GM19395 (cell line): ENCODE measurements around the gene KCNMA1.
"Not testable (repeated sequence)": the region's sequence is repeated elsewhere in the genome, so short reads cannot be mapped to it uniquely, and the experiment has no call there.

Experiments
- ATAC-seq: cut with Tn5 transposase; IDR thresholded peaks from one replicate; pipeline ENCODE4 v1.9.1; 2021; ENCODE audit warnings: mild to moderate bottlenecking, moderate library complexity; ENCODE audit not compliant: unreplicated experiment

KCNMA1 gene

DNA sequence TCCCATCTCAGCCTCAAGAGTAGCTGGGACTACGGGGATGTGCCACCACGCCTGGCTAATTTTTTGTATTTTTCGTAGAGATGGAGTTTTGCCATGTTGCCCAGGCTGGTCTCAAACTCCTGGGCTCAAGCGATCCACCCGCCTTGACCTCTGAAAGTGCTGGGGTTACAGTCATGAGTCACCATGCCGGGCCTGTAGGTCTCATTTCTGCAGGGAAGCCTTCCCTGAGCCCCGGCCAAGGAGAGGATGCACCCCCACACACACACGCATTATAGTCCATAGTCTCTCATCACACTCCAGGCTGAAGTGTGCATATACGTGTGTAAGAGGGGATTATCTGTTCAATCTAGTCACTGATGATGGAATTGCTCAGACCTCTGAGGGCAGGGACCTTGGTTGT lies 29.3 kb downstream of the KCNMA1 start:
- no peak for ATAC-seq

GRCh38 chr10:77606751-77607150 lies 30.9 kb downstream of the KCNMA1 start:
- no peak for ATAC-seq

- no peak for ATAC-seq
Measured at GRCh38 chr10:77605466-77605865, 32.1 kb downstream of the KCNMA1 start.

GRCh38 chr10:77604941-77605351 lies 32.7 kb downstream of the KCNMA1 start:
- ATAC-seq, result no peak

DNA sequence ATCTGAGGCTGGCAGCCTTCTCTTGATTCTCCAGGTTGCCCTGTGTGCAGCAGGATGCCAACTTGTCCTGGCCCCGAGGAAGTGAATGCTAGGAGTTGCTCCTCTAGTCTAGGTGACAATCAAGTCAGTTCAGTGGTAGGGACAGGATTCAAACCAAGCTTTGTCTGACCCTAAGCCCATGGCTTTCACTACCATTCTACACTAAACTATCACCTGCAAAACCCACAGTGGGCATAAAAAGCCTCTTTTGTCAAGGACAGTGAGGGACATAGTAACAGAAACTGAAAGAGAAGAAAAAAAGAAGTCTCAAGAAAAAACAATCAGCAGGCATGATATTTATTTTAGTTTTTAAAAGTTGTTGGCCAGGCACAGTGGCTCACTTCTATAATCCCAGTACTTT lies 33.5 kb downstream of the KCNMA1 start:
- peak; percentile 35 for ATAC-seq

- ATAC-seq, result peak; percentile 58
Measured at GRCh38 chr10:77603534-77603927, 34.1 kb downstream of the KCNMA1 start.

DNA sequence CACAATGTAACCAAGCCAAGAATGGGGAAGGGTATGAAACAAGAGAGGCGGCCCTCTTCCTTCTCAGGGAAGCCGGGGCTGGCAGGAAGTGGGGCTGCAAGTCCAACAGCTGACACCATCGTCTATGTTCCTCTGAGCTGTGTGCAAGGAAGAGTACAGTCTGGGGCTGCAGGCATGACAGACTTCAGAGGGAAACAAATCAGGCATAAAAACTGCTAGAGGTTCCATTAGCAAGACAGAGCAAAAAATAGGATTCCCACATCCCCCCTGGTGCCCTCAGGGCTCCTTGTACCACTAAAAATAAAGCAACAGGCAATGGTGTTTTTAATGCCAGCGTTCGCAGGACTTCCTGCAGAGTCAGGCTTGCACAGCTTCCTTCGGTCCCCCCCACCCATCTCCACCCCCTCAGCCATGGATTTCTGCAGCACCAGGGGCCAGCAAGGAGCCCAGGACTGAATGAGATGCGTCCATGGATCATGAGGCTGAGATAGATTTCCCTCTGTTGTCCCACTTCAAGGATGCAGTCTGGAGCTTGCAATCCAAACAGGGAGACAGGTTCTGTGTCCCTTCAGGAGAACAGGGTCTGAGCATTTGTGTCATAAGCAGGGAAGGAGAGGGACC lies 34.6 kb downstream of the KCNMA1 start:
- ATAC-seq, result no peak

DNA sequence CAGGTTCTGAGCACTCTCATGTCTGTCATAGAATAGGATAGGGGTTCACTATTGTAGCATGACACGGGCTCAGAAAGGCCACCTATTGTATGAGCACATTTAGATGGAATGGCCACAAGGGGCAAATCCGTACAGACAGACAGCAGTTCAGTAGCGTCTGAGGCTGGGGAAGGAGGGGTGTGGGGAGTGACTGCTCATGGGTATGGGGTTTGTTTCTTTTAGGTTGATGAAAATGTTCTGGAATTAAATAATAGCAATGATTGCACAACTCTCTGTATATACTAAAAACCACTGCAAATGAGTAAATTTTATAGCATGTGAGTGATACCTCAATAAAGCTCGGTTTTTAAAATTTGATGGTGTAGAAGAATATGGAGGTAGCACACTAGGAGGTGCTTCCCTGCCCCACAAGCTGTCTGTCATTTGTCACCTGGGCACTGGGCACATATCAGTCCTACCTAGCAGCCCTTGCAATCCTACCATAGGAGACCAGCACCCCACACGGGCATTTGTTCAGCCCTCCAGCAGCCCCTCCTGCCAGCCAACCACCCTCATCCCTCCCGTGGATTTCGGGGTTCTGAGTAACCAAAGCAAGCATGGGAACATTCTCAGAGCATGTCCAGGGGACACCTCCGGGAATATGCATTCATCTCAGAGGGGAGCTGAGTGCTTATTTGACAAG lies 35.2 kb downstream of the KCNMA1 start:
- ATAC-seq, result no peak

GRCh38 chr10:77601488-77601887 lies 36.1 kb downstream of the KCNMA1 start:
- no peak for ATAC-seq

GRCh38 chr10:77600640-77601039 lies 37.0 kb downstream of the KCNMA1 start:
- ATAC-seq, result no peak

GRCh38 chr10:77599651-77600050 lies 38.0 kb downstream of the KCNMA1 start:
- ATAC-seq, result no peak

DNA sequence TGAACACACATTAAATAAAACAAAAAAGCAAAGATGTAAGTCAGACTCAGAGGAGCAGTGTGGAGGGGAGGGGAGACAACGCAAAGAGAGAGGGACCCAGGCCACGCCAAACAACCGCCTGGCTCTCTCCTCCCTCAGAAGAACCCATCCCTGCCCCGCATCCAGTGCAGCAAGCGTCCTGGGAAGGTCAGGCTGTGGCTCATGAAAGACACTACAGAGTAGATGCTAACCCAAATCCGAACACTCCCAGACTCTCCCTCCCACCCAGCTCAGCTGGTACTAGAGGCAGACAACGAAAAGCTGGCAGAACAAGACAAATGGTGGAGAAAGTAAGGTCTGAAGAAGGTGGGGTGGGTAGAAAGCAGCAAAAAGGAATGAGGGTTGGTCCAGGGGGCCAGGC lies 39.0 kb downstream of the KCNMA1 start:
- ATAC-seq, result no peak

DNA sequence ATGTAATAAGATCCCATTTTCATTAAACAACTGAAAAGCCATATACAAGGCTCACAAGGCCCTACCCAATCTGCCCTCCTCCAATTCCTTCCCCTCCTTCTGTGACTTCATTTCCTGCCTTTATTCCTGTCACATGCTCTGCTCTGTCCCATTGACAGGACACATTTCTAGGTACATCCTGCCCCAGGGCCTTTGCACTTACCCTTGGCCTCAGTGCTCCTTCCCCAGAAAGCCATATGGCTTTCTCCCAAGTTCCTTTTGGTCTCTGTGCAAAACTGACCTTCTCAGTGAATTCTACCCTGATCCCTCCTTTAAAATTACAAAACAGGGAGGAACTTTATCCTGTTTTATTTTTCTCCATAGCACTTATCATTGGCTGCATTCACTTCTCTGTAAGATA lies 40.0 kb downstream of the KCNMA1 start:
- ATAC-seq, result no peak

GRCh38 chr10:77594471-77594783 lies 43.2 kb downstream of the KCNMA1 start:
- no peak for ATAC-seq

DNA sequence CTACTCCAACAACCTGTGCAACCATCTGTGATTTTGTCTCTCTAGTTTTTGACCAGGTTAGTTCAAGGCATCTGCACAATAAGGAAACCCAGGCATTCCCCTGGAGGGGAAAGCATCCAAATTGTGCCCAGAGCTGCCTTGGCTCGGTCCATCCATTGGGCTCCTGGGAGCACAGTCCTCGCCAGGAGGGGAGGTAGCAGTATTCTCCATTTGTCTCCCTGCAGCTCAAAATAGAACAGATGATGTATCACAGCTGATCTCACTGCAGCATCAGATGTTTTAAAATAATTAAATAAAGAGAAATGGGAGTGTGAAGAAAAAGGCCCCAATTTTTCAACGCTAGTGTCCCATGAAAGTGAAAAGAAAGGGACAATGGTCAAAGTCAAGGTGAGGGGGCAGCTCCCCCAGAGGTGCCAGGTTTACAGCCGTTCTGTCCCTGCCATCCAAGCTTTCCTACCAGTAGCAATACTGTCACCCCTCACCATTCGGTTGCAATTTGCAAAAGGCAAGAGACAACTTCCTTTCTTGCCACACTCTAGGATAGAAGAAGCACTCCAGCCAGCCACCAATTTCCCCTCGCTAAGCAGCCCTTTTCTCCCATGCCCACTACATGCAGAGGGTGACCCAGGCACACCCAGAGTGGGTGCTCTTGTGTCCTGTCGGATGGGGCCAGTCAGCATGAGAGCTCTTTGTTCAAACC lies 43.7 kb downstream of the KCNMA1 start:
- no peak for ATAC-seq

GRCh38 chr10:77592946-77593636 lies 44.5 kb downstream of the KCNMA1 start:
- no peak for ATAC-seq

DNA sequence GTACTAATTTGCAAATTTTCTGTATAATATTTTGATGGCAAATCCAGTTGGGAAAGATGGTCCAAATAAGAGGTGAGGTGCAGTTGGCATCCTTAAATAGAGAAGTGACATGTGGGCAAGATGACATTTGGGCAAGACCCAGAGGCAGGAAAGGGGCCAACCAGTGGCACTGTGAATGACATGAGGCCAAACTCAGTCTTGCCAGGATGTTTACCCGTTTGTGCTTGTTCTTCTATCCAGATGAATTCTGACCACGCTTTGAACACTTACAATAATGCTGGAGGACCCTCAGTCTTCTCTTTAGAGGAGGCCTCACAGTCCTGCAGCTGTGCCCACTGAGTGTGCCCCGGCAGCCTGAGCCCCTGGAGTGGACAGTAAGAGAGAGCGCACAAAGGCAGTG lies 45.1 kb downstream of the KCNMA1 start:
- ATAC-seq, result no peak

DNA sequence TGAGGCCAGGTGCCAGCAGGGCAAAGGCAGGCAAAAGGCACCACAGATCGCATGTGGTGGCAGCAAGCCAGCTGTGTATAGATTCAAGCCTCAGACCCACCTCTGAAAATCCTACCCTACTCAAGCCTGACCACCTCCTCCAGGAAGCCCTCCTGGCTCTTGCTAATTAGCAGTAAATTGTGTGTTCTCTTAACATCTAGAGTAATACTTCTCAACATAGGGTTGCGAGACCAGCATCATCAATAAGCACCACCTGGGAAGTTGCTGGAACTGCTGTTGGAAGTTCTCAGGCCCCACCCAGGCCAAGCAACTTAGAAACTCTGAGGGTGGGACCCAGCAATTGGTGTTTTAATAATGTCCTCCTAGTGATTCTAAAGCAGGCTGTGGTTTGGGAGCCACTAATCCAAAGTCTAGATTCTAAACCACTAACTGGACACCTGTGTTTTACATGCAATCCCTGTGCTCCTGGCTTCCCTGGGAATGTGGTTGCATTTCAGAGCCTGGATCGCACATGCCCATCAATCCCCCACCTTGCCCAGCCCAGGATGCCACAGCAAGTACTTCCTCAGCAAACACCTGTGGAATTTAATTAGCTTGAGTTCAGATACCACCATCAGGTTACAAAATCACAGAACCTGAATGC lies 46.2 kb downstream of the KCNMA1 start:
- no peak for ATAC-seq

DNA sequence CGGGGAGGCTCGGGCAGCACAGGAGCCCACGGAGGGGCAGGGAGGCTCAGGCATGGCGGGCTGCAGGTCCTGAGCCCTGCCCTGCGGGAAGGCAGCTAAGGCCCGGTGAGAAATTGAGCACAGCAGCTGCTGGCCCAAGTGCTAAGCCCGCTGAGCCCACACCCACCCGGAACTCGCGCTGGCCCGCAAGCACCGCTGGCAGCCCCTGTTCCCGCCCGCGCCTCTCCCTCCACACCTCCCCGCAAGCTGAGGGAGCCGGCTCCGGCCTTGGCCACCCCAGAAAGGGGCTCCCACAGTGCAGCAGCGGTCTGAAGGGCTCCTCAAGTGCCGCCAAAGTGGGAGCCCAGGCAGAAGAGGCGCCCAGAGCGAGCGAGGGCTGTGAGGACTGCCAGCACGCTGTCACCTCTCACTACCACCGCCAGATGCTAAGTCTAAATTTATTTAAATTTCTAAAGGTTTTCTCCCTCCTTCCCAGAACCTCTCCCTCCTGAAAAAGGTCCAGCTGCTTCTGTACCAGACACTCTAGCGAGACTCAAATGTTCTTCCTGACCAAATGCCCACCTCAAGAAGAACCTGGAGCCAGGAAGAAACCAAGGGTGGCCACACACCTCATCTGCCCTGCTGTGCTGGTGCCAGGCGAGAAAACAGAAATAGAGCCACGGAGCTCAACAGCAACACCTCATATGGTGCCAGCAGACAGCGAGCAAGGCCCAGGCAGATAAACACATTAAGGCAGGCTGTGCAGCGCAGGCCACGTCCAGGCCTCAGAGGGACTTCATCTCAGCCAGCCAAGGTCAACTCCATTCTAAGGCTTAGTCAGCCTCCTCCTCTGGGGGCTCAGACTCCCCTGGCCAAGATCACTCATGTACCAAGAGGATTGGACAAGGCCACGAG lies 47.0 kb downstream of the KCNMA1 start:
- ATAC-seq, result no peak

- ATAC-seq, result not testable (repeated sequence)
Measured at GRCh38 chr10:77589703-77590102, 47.9 kb downstream of the KCNMA1 start.
